ENCODE measurements around the gene AOC3. TPM values are rescaled to one million over a fixed set of nuclear protein-coding genes. Genes with fewer than 3 reads are reported as not detected.
"Not testable (repeated sequence)": the region's sequence is repeated elsewhere in the genome, so short reads cannot be mapped to it uniquely, and the experiment has no call there.

AOC3 gene
- polyA plus RNA-seq, 1 experiment, result 0.12 TPM

DNA sequence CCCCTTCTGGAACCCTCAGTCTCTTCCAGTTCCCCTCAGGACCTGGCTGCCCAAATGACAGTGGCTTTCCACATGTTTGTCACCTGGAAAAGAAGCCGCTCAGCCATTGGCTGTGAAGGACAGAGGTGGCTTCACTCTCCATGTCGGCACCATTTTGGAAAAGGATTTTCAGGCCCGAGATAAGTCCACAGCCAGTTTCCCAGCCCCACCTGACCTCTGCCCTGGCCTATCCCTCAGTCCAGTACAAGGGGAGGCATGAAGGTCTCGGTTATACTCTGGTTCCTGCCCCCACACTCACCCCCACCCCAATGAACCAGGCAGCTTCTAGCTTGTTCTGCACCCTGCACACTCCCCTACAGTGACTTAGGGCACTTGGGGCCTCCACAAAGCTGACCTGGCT is 15.2 kb downstream of the AOC3 start:
- ChIA-PET POLR2A (no interaction called here), CTCF (no interaction called here)
- TF ChIP-seq, protein P1, sequence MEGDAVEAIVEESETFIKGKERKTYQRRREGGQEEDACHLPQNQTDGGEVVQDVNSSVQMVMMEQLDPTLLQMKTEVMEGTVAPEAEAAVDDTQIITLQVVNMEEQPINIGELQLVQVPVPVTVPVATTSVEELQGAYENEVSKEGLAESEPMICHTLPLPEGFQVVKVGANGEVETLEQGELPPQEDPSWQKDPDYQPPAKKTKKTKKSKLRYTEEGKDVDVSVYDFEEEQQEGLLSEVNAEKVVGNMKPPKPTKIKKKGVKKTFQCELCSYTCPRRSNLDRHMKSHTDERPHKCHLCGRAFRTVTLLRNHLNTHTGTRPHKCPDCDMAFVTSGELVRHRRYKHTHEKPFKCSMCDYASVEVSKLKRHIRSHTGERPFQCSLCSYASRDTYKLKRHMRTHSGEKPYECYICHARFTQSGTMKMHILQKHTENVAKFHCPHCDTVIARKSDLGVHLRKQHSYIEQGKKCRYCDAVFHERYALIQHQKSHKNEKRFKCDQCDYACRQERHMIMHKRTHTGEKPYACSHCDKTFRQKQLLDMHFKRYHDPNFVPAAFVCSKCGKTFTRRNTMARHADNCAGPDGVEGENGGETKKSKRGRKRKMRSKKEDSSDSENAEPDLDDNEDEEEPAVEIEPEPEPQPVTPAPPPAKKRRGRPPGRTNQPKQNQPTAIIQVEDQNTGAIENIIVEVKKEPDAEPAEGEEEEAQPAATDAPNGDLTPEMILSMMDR (IDR thresholded peaks at IDR 0.05; ENCODE audit: low read depth, low read length), result no peak
- H3K4me3 ChIP-seq (ENCODE audit: low read depth, low read length), result no peak overlapping the region
- H3K27me3 ChIP-seq (ENCODE audit: control insufficient read depth, insufficient read depth, low read length), result peaks cover 4% of the 10 kb centered on the region
- peaks cover 5% of the 10 kb centered on the region; the same call in 1 of the 2 replicates for H3K9me3 ChIP-seq (ENCODE audit: control insufficient read depth, insufficient read depth, low read length)
- no peak for DNase-seq (ENCODE audit: low read depth, low spot score)
- H3K27ac ChIP-seq (ENCODE audit: low read depth, low read length), result no peak overlapping the region

DNA sequence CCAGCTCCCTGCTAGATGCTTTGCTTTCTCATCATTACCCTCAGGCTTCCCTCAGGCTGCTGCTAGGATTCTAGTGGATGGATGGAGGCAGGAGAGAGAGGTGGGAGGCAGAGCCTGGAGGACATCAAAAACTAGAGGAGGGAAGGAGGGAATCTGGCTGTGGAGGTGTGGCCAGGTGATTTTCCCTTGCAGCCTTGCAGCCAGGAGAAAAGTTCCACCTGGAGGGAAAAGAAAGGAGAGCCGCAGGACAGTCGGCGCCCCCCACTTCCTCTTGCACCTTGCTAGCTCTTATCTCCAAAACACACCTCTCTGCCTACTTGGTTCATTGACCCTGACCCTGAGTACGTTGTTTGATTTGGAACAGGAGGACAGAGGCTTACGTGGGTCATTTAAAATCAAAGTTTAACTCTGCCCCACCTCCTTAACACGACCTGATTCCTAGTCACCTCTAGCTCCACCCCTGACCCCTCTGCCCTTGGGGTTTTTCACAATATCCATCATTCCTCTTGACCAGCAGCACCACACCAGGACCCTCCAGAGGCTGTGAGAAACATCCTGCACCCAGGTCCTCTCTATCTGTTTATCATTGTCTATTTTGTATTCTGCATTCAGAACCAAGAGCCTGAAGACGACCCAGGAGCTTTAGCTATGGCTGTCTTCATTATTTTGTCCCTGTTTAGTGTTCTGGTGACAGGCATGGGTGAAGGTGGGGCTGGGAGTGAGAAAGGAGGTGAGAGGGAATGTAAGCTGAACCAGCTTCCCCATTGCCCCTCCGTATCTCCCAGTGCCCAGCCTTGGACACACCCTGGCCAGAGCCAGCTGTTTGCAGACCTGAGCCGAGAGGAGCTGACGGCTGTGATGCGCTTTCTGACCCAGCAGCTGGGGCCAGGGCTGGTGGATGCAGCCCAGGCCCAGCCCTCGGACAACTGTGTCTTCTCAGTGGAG is 15.9 kb downstream of the AOC3 start:
- H3K9me3 ChIP-seq (ENCODE audit: control insufficient read depth, insufficient read depth, low read length), result peaks cover 9% of the 10 kb centered on the region; the same call in 1 of the 2 replicates
- no peak overlapping the region for H3K27ac ChIP-seq (ENCODE audit: low read depth, low read length)
- H3K27me3 ChIP-seq (ENCODE audit: control insufficient read depth, insufficient read depth, low read length), result peaks cover 4% of the 10 kb centered on the region
- no peak overlapping the region for H3K4me3 ChIP-seq (ENCODE audit: low read depth, low read length)
- ChIA-PET POLR2A (no interaction called here), CTCF (interaction anchor here (1.1 kb wide), 1 partner anchor 24 kb away, joined by 3 read pairs; no protein-coding TSS in a partner anchor)
- TF ChIP-seq, protein P1 (IDR thresholded peaks at IDR 0.05; ENCODE audit: low read depth, low read length), result no peak
- no peak for DNase-seq (ENCODE audit: low read depth, low spot score)

DNA sequence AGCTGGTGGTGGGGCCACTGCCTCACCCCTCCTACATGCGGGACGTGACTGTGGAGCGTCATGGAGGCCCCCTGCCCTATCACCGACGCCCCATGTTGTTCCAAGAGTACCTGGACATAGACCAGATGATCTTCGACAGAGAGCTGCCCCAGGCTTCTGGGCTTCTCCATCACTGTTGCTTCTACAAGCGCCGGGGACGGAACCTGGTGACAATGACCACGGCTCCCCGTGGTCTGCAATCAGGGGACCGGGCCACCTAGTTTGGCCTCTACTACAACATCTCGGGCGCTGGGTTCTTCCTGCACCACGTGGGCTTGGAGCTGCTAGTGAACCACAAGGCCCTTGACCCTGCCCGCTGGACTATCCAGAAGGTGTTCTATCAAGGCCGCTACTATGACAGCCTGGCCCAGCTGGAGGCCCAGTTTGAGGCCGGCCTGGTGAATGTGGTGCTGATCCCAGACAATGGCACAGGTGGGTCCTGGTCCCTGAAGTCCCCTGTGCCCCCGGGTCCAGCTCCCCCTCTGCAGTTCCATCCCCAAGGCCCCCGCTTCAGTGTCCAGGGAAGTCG is 16.8 kb downstream of the AOC3 start:
- CTCF ChIA-PET, result interaction anchor here (1.1 kb wide), 1 partner anchor 24 kb away, joined by 3 read pairs; no protein-coding TSS in a partner anchor
- POLR2A ChIA-PET; H3K27me3 ChIP-seq (ENCODE audit: control insufficient read depth, insufficient read depth, low read length); H3K4me3 ChIP-seq (ENCODE audit: low read depth, low read length); DNase-seq (ENCODE audit: low read depth, low spot score); H3K9me3 ChIP-seq (ENCODE audit: control insufficient read depth, insufficient read depth, low read length); H3K27ac ChIP-seq (ENCODE audit: low read depth, low read length): not testable (repeated sequence)

DNA sequence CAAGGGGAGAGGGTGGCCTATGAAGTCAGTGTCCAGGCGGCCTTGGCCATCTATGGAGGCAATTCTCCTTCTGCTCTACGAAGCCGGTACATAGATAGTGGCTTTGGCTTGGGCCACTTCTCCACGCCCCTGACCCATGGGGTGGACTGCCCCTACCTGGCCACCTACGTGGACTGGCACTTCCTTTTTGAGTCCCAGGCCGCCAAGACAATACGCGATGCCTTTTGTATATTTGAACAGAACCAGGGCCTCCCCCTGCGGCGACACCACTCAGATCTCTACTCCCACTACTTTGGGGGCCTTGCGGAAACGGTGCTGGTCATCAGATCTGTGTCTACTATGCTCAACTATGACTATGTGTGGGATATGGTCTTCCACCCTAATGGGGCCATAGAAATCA is 17.3 kb downstream of the AOC3 start:
- no peak overlapping the region for H3K27ac ChIP-seq (ENCODE audit: low read depth, low read length)
- H3K4me3 ChIP-seq (ENCODE audit: low read depth, low read length), result no peak overlapping the region
- no peak for DNase-seq (ENCODE audit: low read depth, low spot score)
- ChIA-PET POLR2A (no interaction called here), CTCF (no interaction called here)
- peaks cover 9% of the 10 kb centered on the region for H3K9me3 ChIP-seq (ENCODE audit: control insufficient read depth, insufficient read depth, low read length)
- TF ChIP-seq, protein P1 (IDR thresholded peaks at IDR 0.05; ENCODE audit: low read depth, low read length), result no peak
- peaks cover 15% of the 10 kb centered on the region for H3K27me3 ChIP-seq (ENCODE audit: control insufficient read depth, insufficient read depth, low read length)

DNA sequence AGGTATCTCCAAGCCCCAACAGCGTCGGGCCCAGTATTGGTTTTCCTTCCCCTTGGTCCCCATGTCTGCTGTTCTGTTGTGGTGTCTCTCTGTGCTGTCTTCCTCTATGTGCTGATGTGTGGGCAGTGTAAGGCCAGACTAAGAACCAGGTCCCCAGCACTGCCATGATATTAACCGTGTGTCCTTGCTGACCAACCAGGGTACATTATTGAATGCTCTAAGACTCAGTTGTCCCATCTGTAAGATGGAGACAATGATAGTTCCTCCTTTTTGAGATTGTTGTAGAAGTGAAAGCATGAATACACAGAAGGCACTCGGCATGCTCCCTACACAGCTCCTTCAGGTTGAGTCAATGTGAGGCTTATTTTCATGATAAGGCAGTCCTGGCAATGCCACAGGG is 20.6 kb downstream of the AOC3 start:
- Histone ChIP-seq H3K27ac (ENCODE audit: low read depth, low read length) (no peak overlapping the region), H3K9me3 (ENCODE audit: control insufficient read depth, insufficient read depth, low read length) (peaks cover 9% of the 10 kb centered on the region), H3K4me3 (ENCODE audit: low read depth, low read length) (no peak overlapping the region), H3K27me3 (ENCODE audit: control insufficient read depth, insufficient read depth, low read length) (peaks cover 17% of the 10 kb centered on the region)
- ChIA-PET CTCF (no interaction called here), POLR2A (no interaction called here)
- no peak for DNase-seq (ENCODE audit: low read depth, low spot score)
- TF ChIP-seq, protein P1 (IDR thresholded peaks at IDR 0.05; ENCODE audit: low read depth, low read length), result no peak

Data from AG04450 (cell line).